ENCODE results near the gene NVL. TPM values are rescaled to one million over a fixed set of nuclear protein-coding genes. Genes with fewer than 3 reads are reported as not detected.

Gene NVL
- total RNA-seq, 1 experiment from 2014 or later, result 33.4 TPM

- POLR2A ChIA-PET, result no interaction called here
- ATAC-seq, result no peak
- no peaks in the 10 kb centered on the region for H3K27me3 Mint-ChIP-seq (ENCODE audit: low read depth)
- H3K4me1 Mint-ChIP-seq, result no peaks in the 10 kb centered on the region
- peaks cover 26% of the 10 kb centered on the region for H3K36me3 Mint-ChIP-seq
- CTCF ChIA-PET, result interaction anchor here (0.7 kb wide), 1 partner anchor 600 kb away, joined by 3 read pairs; no protein-coding TSS in a partner anchor
- peak overlapping the region; percentile 32; the same call in 1 of the 2 replicates for H3K27ac Mint-ChIP-seq
- no peaks in the 10 kb centered on the region for H3K9me3 Mint-ChIP-seq
- DNase-seq (ENCODE audit: low spot score), result no peak
- no peak overlapping the region for H3K4me3 Mint-ChIP-seq
- TF ChIP-seq KAT7 (CRISPR knock-in tag; IDR thresholded peaks at IDR 0.05; ENCODE audit: borderline replicate concordance) (no peak), CBFB (CRISPR knock-in tag; IDR thresholded peaks at IDR 0.05; ENCODE audit: low read depth) (no peak), ZNF512 (CRISPR knock-in tag; IDR thresholded peaks at IDR 0.05; ENCODE audit: borderline replicate concordance) (no peak), RORB (CRISPR knock-in tag; IDR thresholded peaks at IDR 0.05) (no peak), SOX15 (CRISPR knock-in tag; IDR thresholded peaks at IDR 0.05) (no peak)
Observed at GRCh38 chr1:224317383-224318045, 12.5 kb downstream of the NVL start.

GRCh38 chr1:224312025-224312424, 17.9 kb downstream of the NVL start:
- ChIA-PET POLR2A (no interaction called here), CTCF (no interaction called here)
- ATAC-seq (no peak), DNase-seq (ENCODE audit: low spot score) (no peak)
- no peaks in the 10 kb centered on the region for H3K9me3 Mint-ChIP-seq
- no peaks in the 10 kb centered on the region for H3K4me1 Mint-ChIP-seq
- H3K4me3 Mint-ChIP-seq, result no peak overlapping the region
- peaks cover 49% of the 10 kb centered on the region for H3K36me3 Mint-ChIP-seq
- H3K27ac Mint-ChIP-seq, result no peak overlapping the region
- H3K27me3 Mint-ChIP-seq (ENCODE audit: low read depth), result no peaks in the 10 kb centered on the region
- TF ChIP-seq GTF2I (CRISPR knock-in tag; conservative IDR thresholded peaks at IDR 0.05) (no peak), HMGXB4 (CRISPR knock-in tag; IDR thresholded peaks at IDR 0.05) (no peak), CBFB (CRISPR knock-in tag; IDR thresholded peaks at IDR 0.05; ENCODE audit: low read depth) (no peak), AR (CRISPR knock-in tag; IDR thresholded peaks at IDR 0.05) (no peak), ATF2 (CRISPR knock-in tag; IDR thresholded peaks at IDR 0.05; ENCODE audit: borderline replicate concordance, low read depth) (no peak), ZNF138 (CRISPR knock-in tag; conservative IDR thresholded peaks at IDR 0.05) (no peak), HMGA2 (CRISPR knock-in tag; IDR thresholded peaks at IDR 0.05) (no peak), E2F4 (CRISPR knock-in tag; IDR thresholded peaks at IDR 0.05; ENCODE audit: borderline replicate concordance, low read depth) (no peak), ZNF317 (CRISPR knock-in tag; IDR thresholded peaks at IDR 0.05; ENCODE audit: borderline replicate concordance, low read depth) (no peak), ZNF425 (CRISPR knock-in tag; conservative IDR thresholded peaks at IDR 0.05) (no peak), NR1H2 (CRISPR knock-in tag; IDR thresholded peaks at IDR 0.05) (no peak), NFATC4 (CRISPR knock-in tag; IDR thresholded peaks at IDR 0.05) (no peak), SMAD3 (CRISPR knock-in tag; IDR thresholded peaks at IDR 0.05; ENCODE audit: borderline replicate concordance) (no peak), ZNF396 (CRISPR knock-in tag; IDR thresholded peaks at IDR 0.05; ENCODE audit: borderline replicate concordance) (no peak), ZSCAN18 (CRISPR knock-in tag; IDR thresholded peaks at IDR 0.05) (no peak), MYBL2 (CRISPR knock-in tag; IDR thresholded peaks at IDR 0.05) (no peak), FOXK1 (CRISPR knock-in tag; IDR thresholded peaks at IDR 0.05) (no peak)

Measured in WTC11 (cell line).